HG03066 (cell line): ENCODE results near the gene FBLN2.

Experiments
- ATAC-seq: cut with Tn5 transposase; IDR thresholded peaks from one replicate; pipeline ENCODE4 v1.9.1; 2021; ENCODE audit warnings: low read depth; ENCODE audit not compliant: unreplicated experiment

FBLN2 gene

GRCh38 chr3:13617097-13617738 is 68.3 kb downstream of the FBLN2 start:
- no peak for ATAC-seq

- no peak for ATAC-seq
These were observed 69.1 kb downstream of the FBLN2 start for GRCh38 chr3:13617981-13618380.

- ATAC-seq, result no peak
These were observed 69.9 kb downstream of the FBLN2 start for GRCh38 chr3:13618836-13619235.

GRCh38 chr3:13619661-13620230 is 70.8 kb downstream of the FBLN2 start:
- ATAC-seq, result no peak

- no peak for ATAC-seq
These were observed 71.4 kb downstream of the FBLN2 start for GRCh38 chr3:13620281-13620680.

- ATAC-seq, result no peak
These were observed 71.9 kb downstream of the FBLN2 start for GRCh38 chr3:13620776-13621365.

- no peak for ATAC-seq
These were observed 72.7 kb downstream of the FBLN2 start for GRCh38 chr3:13621381-13622221.

- no peak for ATAC-seq
These were observed 73.4 kb downstream of the FBLN2 start for GRCh38 chr3:13622356-13622755.

GRCh38 chr3:13623101-13623654 is 74.3 kb downstream of the FBLN2 start:
- ATAC-seq, result no peak

- ATAC-seq, result no peak
These were observed 75.1 kb downstream of the FBLN2 start for GRCh38 chr3:13624021-13624420.

GRCh38 chr3:13624671-13625125 is 75.8 kb downstream of the FBLN2 start:
- ATAC-seq, result no peak

- ATAC-seq, result no peak
These were observed 77.5 kb downstream of the FBLN2 start for GRCh38 chr3:13626396-13626795.

GRCh38 chr3:13626915-13627460 is 78.1 kb downstream of the FBLN2 start:
- ATAC-seq, result no peak

- ATAC-seq, result no peak
These were observed 78.8 kb downstream of the FBLN2 start for GRCh38 chr3:13627681-13628080.

- ATAC-seq, result no peak
These were observed 79.5 kb downstream of the FBLN2 start for GRCh38 chr3:13628432-13628831.

GRCh38 chr3:13628841-13629551 is 80.1 kb downstream of the FBLN2 start:
- ATAC-seq, result no peak

GRCh38 chr3:13629644-13630043 is 80.7 kb downstream of the FBLN2 start:
- no peak for ATAC-seq

GRCh38 chr3:13631256-13631655 is 82.3 kb downstream of the FBLN2 start:
- ATAC-seq, result no peak

- ATAC-seq, result no peak
These were observed 84.3 kb downstream of the FBLN2 start for GRCh38 chr3:13633176-13633575.

- ATAC-seq, result no peak
These were observed 85.2 kb downstream of the FBLN2 start for GRCh38 chr3:13634151-13634550.
